Forelimb muscle (tissue), 1 donor: Measurements from ENCODE around the gene SPATA2L. TPM values are rescaled to one million over a fixed set of nuclear protein-coding genes. Genes with fewer than 3 reads are reported as not detected.

Experiments used
- DNase-seq: peaks from one replicate; pipeline ENCODE4 v3.0.0-alpha.2; 2013; ENCODE audit warnings: low read depth
- polyA plus RNA-seq: library from polyadenylated mRNA; unstranded; fragments of 120-200 nt; gene quantifications from one replicate; pipeline ENCODE4 v1.2.1, GENCODE V29; 2013; ENCODE audit not compliant: insufficient read length

The SPATA2L gene
- polyA plus RNA-seq, 1 donor, result 1.9 TPM

GRCh38 chr16:89656435-89657121 lies 44.9 kb downstream of the SPATA2L start:
- DNase-seq, result no peak

GRCh38 chr16:89655062-89655643 lies 46.4 kb downstream of the SPATA2L start:
- no peak for DNase-seq

DNA sequence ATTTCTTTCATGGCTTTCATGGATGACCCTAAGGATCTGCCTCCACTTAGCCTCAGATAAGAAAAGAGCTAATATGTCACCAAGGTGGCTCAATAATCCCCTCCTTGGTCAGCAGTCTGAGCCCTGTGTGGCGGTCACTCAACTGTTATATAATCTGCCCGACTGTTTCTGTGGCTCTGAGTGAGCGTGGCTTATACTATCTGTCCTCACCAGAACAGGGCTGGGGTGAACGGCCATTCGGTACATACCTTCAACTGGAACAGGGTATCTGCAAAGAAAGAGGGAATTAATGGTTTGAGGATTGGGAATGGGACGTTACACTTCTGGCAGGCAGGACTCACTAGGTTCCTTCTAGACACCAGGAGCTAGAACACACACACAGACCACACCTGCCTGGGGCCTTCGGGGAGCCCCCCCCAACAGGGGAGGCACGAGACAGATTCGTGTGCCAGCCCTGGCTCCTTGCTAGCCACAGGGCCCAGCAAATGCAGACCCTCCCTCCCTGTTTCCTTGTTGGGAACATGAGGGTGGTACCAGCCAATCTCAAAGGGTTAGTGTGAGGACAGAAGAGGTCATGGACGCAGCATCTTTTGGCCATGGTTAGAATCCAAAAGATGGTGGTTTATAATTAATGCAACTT lies 47.7 kb downstream of the SPATA2L start:
- DNase-seq, result no peak

DNA sequence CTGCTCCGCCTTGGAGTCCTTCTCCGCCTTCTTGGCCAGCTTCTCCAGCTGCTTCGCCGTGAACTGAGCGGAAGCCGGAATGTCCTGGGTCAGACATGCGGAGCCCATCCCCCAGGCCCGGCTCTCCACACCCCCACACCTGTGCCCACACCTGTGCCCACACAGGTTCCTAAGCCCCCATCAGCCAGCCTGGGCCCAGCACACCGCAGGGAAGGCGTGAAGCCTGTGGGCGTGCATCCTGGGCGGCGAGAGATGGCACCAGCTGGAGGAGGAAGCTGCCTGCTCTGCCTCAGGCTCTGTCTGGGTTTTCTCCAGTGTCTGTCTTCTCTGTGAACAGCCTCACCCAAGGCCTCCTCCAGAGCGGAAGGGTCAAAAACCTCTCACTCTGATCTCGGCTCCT lies 49.9 kb downstream of the SPATA2L start:
- DNase-seq, result no peak

DNA sequence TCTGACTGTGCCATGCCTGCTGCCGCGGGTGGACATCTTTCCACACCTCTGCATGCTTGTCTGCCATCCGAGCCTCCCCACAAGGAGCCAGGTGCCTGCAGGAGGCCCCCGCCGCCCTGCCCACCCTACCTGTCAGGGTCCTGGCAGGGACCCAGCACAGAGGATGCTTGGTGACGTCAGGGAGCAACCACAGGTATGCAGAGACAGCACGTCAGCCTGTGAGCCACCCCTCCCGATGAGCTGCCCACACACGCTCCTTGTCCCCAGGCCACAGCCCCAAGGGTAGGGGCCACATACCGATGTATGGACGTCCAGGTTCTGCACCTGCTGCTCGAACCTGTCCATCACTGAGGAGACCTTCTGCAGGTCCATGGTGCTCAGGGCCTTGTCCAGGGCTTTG lies 54.6 kb downstream of the SPATA2L start:
- DNase-seq, result no peak

Other genes with a start within 250 kb of the SPATA2L start
- 55.7 TPM for gene ANKRD11, start 211.1 kb downstream of the SPATA2L start, polyA plus RNA-seq
- gene SPG7, start 193.3 kb downstream of the SPATA2L start, polyA plus RNA-seq, result 67.1 TPM
- 4,240 TPM for gene RPL13, start 141.0 kb downstream of the SPATA2L start, polyA plus RNA-seq
- gene CPNE7, start 125.9 kb downstream of the SPATA2L start, polyA plus RNA-seq, result 0.43 TPM
- 0.72 TPM for gene DPEP1, start 88.1 kb downstream of the SPATA2L start, polyA plus RNA-seq
- gene CHMP1A, start 44.0 kb downstream of the SPATA2L start, polyA plus RNA-seq, result 56.7 TPM
- 4.3 TPM for gene SPATA33, start 43.9 kb downstream of the SPATA2L start, polyA plus RNA-seq
- gene CDK10, start 15.0 kb downstream of the SPATA2L start, polyA plus RNA-seq, result 50.4 TPM
- gene VPS9D1, start 19.2 kb upstream of the SPATA2L start, polyA plus RNA-seq, result 10.8 TPM
- 22.1 TPM for gene ZNF276, start 19.8 kb upstream of the SPATA2L start, polyA plus RNA-seq
- 11.1 TPM for gene FANCA, start 114.9 kb upstream of the SPATA2L start, polyA plus RNA-seq
- 2.5 TPM for gene SPIRE2, start 126.8 kb upstream of the SPATA2L start, polyA plus RNA-seq
- 100 TPM for gene TCF25, start 171.9 kb upstream of the SPATA2L start, polyA plus RNA-seq
- 2.2 TPM for gene MC1R, start 217.2 kb upstream of the SPATA2L start, polyA plus RNA-seq
- gene TUBB3, start 221.6 kb upstream of the SPATA2L start, polyA plus RNA-seq, result 6.1 TPM
- 32.9 TPM for gene DEF8, start 247.1 kb upstream of the SPATA2L start, polyA plus RNA-seq